Occipital lobe (tissue), 2 donors: ENCODE measurements around the gene PRLR. TPM values are rescaled to one million over a fixed set of nuclear protein-coding genes. Genes with fewer than 3 reads are reported as not detected.
"Not testable (repeated sequence)": the region's sequence is repeated elsewhere in the genome, so short reads cannot be mapped to it uniquely, and the experiment has no call there.

ENCODE experiments used
- DNase-seq: peaks from one replicate; lab custom pipeline; 2025; lab: John Stamatoyannopoulos, UW
- total RNA-seq: library from RNA; depleted of rRNA; stranded (reverse); fragments of >200 nt; gene quantifications from one replicate; pipeline ENCODE4 v1.2.3, GENCODE V29; 2014

PRLR gene
- total RNA-seq, 1 donor from 2014 or later: 3.3 TPM

DNA sequence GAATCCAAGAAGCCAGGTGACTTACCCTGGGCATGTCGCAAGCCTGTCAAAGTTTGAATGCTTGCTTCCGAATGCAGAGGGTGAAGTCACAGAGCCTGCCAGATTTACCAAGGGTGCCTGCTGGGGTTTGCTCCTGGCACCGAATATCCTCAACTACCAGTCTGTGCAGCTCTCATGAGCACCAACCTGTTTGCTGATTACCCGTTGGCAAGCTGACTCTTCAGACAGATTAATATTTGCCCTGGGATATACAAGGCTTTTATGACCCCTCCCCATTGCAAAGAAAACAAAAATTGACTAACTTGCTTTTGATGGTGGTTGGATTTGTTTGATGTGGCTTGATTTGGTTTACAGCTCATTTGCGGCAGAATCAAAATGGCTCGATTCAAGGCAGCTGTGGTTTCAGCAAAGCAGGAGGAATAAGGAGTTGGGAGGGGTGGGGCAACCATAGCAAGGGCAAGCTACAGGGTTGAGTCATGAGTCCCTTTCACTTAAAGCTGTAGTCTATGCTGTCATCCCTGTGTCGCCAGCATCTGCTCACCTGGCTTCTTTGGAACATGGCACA is 100.3 kb downstream of the PRLR start:
- no peak for DNase-seq

DNA sequence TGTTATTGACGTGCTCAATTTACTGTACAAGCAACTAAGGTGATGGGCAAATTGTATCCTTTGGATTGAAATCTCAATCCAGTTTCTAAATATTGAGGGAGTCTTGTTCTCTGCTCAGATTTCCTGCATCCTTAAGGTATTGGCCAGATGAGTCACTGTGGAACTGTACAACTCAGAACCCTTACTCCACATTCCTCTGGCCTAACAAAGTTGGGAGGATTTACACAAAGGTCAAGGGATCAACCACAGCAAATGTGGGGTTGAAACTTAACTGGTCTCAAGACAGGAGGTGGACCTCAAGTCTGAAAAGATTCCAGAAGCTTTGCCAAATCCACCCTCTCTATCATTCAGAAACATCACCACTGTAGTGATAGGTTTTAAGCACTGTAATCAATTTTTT is 101.0 kb downstream of the PRLR start:
- DNase-seq: no peak

- no peak for DNase-seq
These were observed 103.3 kb downstream of the PRLR start for GRCh38 chr5:35127006-35127405.

DNA sequence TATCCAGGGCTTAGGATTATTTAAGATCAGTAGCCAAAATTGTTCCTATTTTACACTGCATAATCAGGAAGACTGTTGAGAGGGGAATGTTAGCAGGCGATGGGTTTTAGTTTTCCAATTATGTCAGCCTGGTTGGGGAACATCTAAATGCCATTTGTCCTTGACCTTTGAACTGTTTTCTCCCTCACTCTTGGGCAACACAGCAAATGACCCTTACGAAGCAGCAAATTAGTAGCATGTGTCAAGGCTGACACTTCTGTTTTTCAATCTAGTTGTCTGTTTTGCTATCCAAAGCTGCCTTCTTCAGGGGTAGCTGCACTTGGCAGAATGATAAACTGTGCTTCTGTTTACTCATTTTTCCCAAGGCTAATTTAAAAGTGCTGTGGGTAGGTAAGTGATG is 104.5 kb downstream of the PRLR start:
- DNase-seq: no peak

- no peak for DNase-seq
These were observed 105.4 kb downstream of the PRLR start for GRCh38 chr5:35124932-35125331.

DNA sequence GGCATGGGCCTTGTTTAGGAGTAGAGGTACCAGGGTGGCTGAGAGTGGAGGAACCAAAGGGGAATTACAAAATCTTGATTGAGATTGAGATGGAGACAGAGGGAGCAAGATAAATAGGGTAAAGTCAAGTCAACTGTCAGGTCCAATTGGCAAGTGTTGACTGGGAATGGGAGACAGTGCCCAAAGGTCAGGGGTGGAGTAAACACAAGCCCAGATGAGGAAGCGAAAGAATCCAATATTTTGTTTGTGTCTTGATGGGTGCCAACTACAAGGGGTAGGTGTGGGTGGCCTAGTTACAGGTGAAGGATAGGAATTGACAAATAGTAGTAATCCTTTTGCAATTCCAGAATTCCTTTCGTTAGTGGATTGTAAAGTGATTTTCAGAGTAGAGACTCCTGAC is 107.5 kb downstream of the PRLR start:
- DNase-seq: no peak

- no peak for DNase-seq
These were observed 109.6 kb downstream of the PRLR start for GRCh38 chr5:35120715-35121114.

- DNase-seq: no peak
These were observed 112.3 kb downstream of the PRLR start for GRCh38 chr5:35117967-35118366.

DNA sequence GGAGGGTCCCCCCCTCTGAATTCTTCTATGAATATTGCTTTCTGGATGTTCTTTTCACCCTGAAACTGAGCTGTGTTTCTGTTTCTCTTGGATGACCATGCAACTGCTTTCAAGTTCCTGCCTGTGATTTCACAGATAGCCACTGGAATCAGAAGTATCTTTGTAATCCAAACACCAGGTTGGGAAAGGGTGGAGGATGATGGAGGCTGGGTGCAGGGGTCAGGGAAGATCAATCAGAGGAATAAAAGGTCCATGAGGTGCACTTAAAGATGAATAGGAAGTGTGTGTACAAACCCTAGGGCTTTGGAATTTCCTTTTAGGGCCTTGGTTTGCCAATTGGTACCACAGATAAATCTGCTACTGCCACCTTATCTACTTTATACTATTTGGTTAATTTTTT is 114.4 kb downstream of the PRLR start:
- no peak for DNase-seq

- DNase-seq: no peak
These were observed 115.6 kb downstream of the PRLR start for GRCh38 chr5:35114698-35115097.

GRCh38 chr5:35112300-35112699 is 118.0 kb downstream of the PRLR start:
- no peak for DNase-seq

GRCh38 chr5:35104550-35104949 is 125.7 kb downstream of the PRLR start:
- not testable (repeated sequence) for DNase-seq

DNA sequence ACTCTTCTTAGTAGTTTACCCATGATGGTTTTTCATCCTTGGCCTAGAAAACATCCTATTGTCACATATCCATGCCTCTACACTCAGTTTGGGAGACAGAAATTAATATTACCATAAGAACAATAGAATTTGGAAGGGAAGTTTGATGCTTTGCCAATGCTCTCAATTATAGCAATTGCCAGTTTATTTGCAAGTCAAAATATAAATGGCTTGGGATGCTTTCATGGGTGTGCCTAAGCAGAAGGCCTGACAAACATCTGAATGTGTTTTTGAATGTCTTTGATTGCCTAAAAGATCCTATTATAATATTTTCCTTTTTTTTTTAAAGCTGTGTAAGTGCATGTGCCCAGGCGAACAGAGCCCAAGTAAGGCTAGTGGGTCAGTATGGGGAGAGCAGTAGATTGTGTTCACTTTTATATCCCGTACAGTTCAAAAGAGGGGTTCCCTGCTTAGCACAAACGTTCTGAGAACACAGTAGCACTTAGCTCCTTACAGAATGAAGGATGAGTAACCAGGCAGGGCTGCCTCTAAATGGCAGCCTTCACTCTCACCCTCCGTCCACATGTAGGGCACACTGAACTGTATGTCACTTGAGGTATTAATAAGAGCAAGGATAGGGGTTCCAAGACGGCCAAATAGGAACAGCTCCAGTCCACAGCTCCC is 126.5 kb downstream of the PRLR start:
- no peak for DNase-seq

DNA sequence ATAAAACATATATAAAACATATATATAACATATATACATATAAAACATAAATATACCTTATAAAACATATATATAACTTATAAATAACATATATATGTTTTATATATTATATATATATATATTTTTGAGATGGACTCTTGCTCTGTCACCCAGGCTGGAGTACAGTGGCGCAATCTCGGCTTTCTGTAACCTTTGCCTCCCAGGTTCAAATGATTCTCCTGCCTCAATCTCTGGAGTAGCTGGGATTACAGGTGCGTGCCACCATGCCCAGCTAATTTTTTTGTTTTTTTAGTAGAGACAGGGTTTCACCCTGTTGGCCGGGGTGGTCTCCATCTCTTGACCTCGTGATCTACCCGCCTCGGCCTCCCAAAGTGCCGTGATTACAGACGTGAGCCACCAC is 128.6 kb downstream of the PRLR start:
- not testable (repeated sequence) for DNase-seq

GRCh38 chr5:35101016-35101415 is 129.3 kb downstream of the PRLR start:
- no peak for DNase-seq

DNA sequence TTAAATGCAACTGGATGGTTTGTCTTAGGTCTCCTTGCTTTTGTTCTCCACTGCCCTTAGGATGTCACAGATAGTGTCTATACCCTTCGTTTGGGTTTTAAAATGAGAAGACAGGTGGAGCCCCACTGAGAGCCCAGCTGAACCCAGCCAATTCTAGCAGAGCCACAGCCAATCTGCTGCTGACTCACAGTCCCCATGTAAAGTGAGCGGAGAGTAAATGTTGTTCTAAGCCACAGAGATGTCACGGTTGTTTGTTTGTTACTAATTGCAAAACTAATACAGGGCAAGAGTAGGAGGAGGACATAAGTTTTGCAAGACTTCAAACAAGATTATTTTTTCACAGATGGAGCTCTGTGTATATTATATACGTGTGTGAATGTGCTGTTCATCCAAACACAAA is 132.1 kb downstream of the PRLR start:
- no peak for DNase-seq

DNA sequence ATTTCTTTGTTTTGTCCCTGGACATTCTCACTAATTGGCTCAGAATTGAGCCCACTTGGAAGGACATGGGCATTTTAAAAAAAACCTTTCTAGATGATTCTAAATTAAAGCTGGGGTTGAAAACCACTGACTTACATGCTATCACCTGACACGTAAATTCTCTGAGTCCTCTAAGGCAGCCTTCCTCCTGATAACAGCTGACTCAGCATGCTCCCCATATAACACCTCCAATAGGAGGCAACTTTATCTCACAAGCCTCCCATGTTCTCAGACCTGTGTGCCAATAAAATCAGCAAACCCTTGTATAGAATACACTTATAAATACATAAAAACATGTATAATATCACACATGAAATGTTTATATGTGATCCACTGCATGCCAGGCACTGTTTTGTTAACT is 133.4 kb downstream of the PRLR start:
- DNase-seq: no peak

GRCh38 chr5:35096216-35096615 is 134.1 kb downstream of the PRLR start:
- no peak for DNase-seq

GRCh38 chr5:35095366-35095765 is 134.9 kb downstream of the PRLR start:
- DNase-seq: no peak

GRCh38 chr5:35094948-35095347 is 135.3 kb downstream of the PRLR start:
- no peak for DNase-seq

DNA sequence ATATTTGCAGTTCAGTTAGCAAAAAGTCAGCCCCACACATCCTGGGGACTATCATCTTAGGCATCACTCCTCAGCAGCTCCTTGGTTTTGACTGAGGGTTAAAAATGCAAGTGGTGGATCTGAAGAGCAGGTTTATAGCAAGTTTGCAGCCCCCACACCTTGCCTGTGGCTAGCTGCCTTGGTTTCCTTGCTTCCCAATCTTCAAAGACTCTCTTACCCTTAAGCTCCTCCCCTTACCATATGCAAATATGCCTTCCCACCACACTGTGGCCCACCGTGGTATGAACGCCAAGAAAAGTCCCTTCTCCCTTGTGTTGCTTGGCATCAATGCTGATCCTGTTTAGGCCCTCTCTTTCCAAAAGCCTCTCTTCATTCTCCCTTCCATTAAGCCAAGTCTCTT is 137.6 kb downstream of the PRLR start:
- DNase-seq: no peak

GRCh38 chr5:35091704-35092103 is 138.6 kb downstream of the PRLR start:
- DNase-seq: no peak
